Sigmoid colon (tissue), 7 donors: ENCODE results near the gene TRIP10. TPM values are rescaled to one million over a fixed set of nuclear protein-coding genes. Genes with fewer than 3 reads are reported as not detected.
"Not testable (repeated sequence)": the region's sequence is repeated elsewhere in the genome, so short reads cannot be mapped to it uniquely, and the experiment has no call there.

Experiments
- DNase-seq: peaks from one replicate; pipeline ENCODE4 v3.0.0-alpha.2; 2019
- H3K27ac ChIP-seq, 4 donors: fragments of 200-600 bp; sonication (generic); one replicate each; pipeline ENCODE4 v1.5.1; 2016 to 2019; ENCODE audit warnings: mild to moderate bottlenecking in 1 of 4
- H3K27me3 ChIP-seq, 3 donors: fragments of 200-600 bp; sonication (generic); one replicate each; pipeline ENCODE4 v1.5.1; 2019; ENCODE audit warnings: mild to moderate bottlenecking in 1 of 3
- H3K36me3 ChIP-seq, 4 donors: fragments of 200-600 bp; sonication (generic); one replicate each; pipeline ENCODE4 v1.5.1; 2016 to 2019
- H3K4me1 ChIP-seq, 4 donors: fragments of 200-600 bp; sonication (generic); one replicate each; pipeline ENCODE4 v1.5.1; 2017 to 2019
- H3K4me3 ChIP-seq, 4 donors: fragments of 200-600 bp; sonication (generic); one replicate each; pipeline ENCODE4 v1.5.1; 2017 to 2019; ENCODE audit warnings: mild to moderate bottlenecking in 2 of 4, moderate library complexity in 1 of 4
- H3K9me3 ChIP-seq, 4 donors: fragments of 200-600 bp in 3 of 4; sonication (generic) in 3 of 4; one replicate each; pipeline versions ENCODE4 v1.5.1 to v1.6.1; 2013 to 2019
- EP300 ChIP-seq, 4 donors: sonication (generic); formaldehyde crosslinking; IDR thresholded peaks; one replicate each; pipeline ENCODE4 v1.6.1; 2017; ENCODE audit warnings: antibody characterized with exemption in 4 of 4
- POLR2A ChIP-seq, 2 donors: fragments of 450-650 bp; IDR thresholded peaks; one replicate each; pipeline ENCODE4 v1.6.1; 2016; ENCODE audit warnings: antibody characterized with exemption in 2 of 2, mild to moderate bottlenecking in 2 of 2, moderate library complexity in 2 of 2
- POLR2AphosphoS5 ChIP-seq, 4 donors: sonication (generic); formaldehyde crosslinking; IDR thresholded peaks; one replicate each; pipeline ENCODE4 v1.6.1; 2017; ENCODE audit warnings: antibody characterized with exemption in 4 of 4
- WGBS, 2 donors: extraction: QIAGEN DNeasy Blood & Tissue Kit; methylation state at CpG; one replicate each; pipeline ENCODE4 v1.1.7; 2013; 5-methylcytosine and 5-hydroxymethylcytosine counted together
- intact Hi-C: fragments of 100-400 bp; cut with DNase I; formaldehyde crosslinking; loops from one replicate; pipeline ENCODE4 v1.15.1; 2023
- polyA plus RNA-seq, 3 donors: library from polyadenylated mRNA; stranded (reverse); fragments of 200-250 nt; gene quantifications; one replicate each; pipeline ENCODE4 v1.2.3, GENCODE V29; 2013
- total RNA-seq, 4 donors: library from RNA; depleted of rRNA; stranded (reverse); fragments of >200 nt; gene quantifications; one replicate each; pipeline ENCODE4 v1.1.0, GENCODE V29; 2016
- TF ChIP-seq, protein P1 (sequence below), 4 experiments: fragments of 450-650 bp in 3 of 4; fragments of 200-600 bp in 1 of 4; IDR thresholded peaks; one replicate each; pipeline ENCODE4 v1.5.1; 2016 to 2019; ENCODE audit warnings: antibody characterized with exemption in 4 of 4, mild to moderate bottlenecking in 3 of 4, moderate library complexity in 2 of 4
- donor health status: healthy with polysubstance abuse.
- donor health status: Bipolar disorder and iron deficiency.
- donor health status: healthy.

The TRIP10 gene
- total and polyA plus RNA-seq, 7 donors = 49.5 to 117 (median 76.7) TPM

DNA sequence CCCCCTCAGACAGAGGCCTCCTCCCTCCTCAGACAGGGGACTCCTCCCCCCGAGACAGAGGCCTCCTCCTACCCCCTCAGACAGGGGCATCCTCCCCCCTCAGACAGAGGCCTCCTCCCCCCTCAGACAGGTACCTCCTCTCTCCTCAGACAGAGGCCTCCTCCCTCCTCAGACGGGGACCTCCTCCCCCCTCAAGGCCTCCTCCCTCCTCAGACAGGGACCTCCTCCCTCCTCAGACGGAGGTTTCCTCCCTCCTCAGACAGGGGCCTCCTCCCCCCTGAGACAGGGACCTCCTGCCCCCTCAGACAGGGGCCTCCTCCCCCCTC lies 32.9 kb upstream of the TRIP10 start:
- no peak for DNase-seq
- Histone ChIP-seq H3K4me3 (no peak overlapping the region), H3K27ac (no peak overlapping the region), H3K4me1 (no peaks in the 10 kb centered on the region), H3K36me3 (no peaks in the 10 kb centered on the region), H3K9me3 (no peaks in the 10 kb centered on the region), H3K27me3 (peaks cover 0 to 41% (median 20%) of the 10 kb centered on the region in 3 donors)
- intact Hi-C loops = no loop called here
- TF ChIP-seq POLR2AphosphoS5 (IDR thresholded peaks at IDR 0.05) (no peak), EP300 (IDR thresholded peaks at IDR 0.05) (no peak)
- WGBS, 2 donors = 67 to 72% methylated on average over 3 of the region's 3 CpGs

DNA sequence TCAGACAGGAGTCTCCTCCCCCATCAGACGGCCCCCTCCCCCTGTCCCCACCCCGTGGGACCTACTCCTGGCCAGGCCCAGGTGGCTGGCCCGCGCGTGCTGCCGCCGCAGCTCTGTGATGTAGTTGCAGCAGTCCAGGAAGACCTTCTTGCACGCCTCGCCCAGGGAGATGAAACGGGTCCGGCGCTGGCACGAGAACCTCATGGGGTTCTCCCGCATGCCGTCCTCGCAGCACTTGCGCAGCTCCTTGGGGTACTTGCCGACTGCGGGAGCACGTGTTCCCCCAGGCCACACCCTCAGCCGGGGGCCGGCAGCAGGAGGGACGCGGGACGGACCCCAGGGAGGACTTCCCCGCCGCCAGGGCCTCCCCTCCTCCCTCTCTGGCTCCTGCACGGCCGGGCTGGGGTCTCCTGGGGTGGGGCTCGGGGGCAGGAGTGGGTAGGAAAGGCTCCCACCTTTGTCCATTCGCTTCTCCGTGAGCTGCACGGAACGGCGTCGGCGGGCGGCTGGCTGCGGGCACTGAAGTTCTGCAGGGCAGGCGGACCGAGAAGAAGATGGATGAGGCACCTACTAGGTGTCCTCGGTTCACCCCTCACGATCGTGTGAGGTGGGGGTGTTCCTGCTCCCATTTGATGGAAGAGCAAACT lies 32.3 kb upstream of the TRIP10 start:
- TF ChIP-seq, protein P1, sequence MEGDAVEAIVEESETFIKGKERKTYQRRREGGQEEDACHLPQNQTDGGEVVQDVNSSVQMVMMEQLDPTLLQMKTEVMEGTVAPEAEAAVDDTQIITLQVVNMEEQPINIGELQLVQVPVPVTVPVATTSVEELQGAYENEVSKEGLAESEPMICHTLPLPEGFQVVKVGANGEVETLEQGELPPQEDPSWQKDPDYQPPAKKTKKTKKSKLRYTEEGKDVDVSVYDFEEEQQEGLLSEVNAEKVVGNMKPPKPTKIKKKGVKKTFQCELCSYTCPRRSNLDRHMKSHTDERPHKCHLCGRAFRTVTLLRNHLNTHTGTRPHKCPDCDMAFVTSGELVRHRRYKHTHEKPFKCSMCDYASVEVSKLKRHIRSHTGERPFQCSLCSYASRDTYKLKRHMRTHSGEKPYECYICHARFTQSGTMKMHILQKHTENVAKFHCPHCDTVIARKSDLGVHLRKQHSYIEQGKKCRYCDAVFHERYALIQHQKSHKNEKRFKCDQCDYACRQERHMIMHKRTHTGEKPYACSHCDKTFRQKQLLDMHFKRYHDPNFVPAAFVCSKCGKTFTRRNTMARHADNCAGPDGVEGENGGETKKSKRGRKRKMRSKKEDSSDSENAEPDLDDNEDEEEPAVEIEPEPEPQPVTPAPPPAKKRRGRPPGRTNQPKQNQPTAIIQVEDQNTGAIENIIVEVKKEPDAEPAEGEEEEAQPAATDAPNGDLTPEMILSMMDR (IDR thresholded peaks at IDR 0.05) = no peak
- no peak for TF ChIP-seq POLR2A (IDR thresholded peaks at IDR 0.05)
- TF ChIP-seq POLR2AphosphoS5 (IDR thresholded peaks at IDR 0.05) = no peak
- no peak for TF ChIP-seq EP300 (IDR thresholded peaks at IDR 0.05)
- no peak overlapping the region for H3K27ac ChIP-seq
- no peaks in the 10 kb centered on the region for H3K36me3 ChIP-seq
- WGBS, 2 donors = 90 to 91% methylated on average over 44 of the region's 44 CpGs
- intact Hi-C loops = no loop called here
- no peaks in the 10 kb centered on the region for H3K9me3 ChIP-seq
- H3K27me3 ChIP-seq = peaks cover 0 to 43% (median 20%) of the 10 kb centered on the region in 3 donors
- DNase-seq = no peak
- no peak overlapping the region for H3K4me3 ChIP-seq
- no peaks in the 10 kb centered on the region for H3K4me1 ChIP-seq

DNA sequence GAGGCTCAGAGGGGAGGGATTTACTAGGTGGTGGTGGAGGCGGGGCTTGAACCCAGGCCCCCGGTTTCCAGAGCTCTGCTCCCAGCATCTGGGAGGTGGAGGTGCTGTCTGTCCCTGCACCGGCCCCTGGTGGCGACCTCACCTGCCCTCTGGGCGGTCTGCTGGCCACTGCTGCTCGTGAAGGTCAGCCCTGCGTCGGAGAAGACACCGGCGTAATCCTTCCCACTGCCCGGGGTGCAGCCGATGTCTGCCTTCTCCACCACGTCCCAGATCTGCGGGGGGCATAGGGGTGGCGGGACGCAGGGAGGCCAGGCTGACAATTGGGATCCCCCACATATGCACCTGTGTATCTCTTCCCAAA lies 31.8 kb upstream of the TRIP10 start:
- no peaks in the 10 kb centered on the region for H3K4me1 ChIP-seq
- no peak overlapping the region for H3K4me3 ChIP-seq
- H3K9me3 ChIP-seq = no peaks in the 10 kb centered on the region
- intact Hi-C loops = no loop called here
- 80 to 86% methylated on average over 16 of the region's 16 CpGs for WGBS, 2 donors
- H3K27me3 ChIP-seq = peaks cover 0 to 45% (median 20%) of the 10 kb centered on the region in 3 donors
- H3K36me3 ChIP-seq = no peaks in the 10 kb centered on the region
- no peak overlapping the region for H3K27ac ChIP-seq
- no peak for DNase-seq
- TF ChIP-seq POLR2A (IDR thresholded peaks at IDR 0.05) (no peak), EP300 (IDR thresholded peaks at IDR 0.05) (no peak), POLR2AphosphoS5 (IDR thresholded peaks at IDR 0.05) (no peak)
- TF ChIP-seq, protein P1 (IDR thresholded peaks at IDR 0.05) = no peak

DNA sequence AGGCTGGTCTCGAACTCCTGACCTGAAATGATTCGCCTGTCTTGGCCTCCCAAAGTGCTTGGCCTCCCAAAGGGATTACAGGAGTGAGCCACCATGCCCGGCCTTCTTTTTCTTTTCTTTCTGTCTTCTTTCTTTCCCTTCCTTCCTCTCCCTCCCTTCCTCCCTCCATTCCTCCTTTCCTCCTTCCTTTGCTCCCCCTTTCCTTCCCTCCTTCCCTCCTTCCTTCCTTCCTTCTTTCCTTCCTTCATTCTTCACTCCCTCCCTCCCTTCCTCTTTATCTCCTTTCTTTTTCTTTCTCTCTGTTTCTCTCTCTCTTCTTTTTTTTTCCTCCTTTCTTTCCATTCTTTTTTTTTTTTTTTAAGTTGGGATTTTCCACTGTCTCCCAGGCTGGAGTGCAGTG lies 31.1 kb upstream of the TRIP10 start:
- H3K4me3 ChIP-seq = no peak overlapping the region
- intact Hi-C loops = no loop called here
- no peak for DNase-seq
- H3K36me3 ChIP-seq = no peaks in the 10 kb centered on the region
- no peak overlapping the region for H3K27ac ChIP-seq
- peaks cover 0 to 52% (median 20%) of the 10 kb centered on the region in 3 donors for H3K27me3 ChIP-seq
- H3K9me3 ChIP-seq = no peaks in the 10 kb centered on the region
- 81 to 88% methylated on average over 3 of the region's 3 CpGs for WGBS, 2 donors
- H3K4me1 ChIP-seq = no peaks in the 10 kb centered on the region
- TF ChIP-seq, protein P1 (IDR thresholded peaks at IDR 0.05) = no peak
- TF ChIP-seq POLR2A (IDR thresholded peaks at IDR 0.05) (no peak), EP300 (IDR thresholded peaks at IDR 0.05) (no peak), POLR2AphosphoS5 (IDR thresholded peaks at IDR 0.05) (no peak)

DNA sequence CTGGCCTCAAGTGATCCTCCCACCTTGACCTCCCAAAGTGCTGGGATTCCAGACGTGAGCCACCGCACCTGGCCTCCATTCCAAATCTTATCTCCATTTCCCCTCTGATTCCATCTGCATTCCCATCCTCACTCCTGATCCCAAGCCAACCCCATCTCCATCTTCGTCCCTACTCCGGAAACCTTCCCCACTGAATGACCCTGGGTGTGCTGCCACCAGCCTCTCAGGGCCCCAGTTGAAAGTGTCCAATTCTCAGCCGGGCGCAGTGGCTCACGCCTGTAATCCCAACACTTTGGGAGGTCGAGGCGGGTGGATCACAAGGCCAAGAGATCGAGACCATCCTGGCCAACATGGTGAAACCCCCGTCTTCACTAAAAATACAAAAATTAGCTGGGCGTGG lies 30.6 kb upstream of the TRIP10 start:
- H3K9me3 ChIP-seq, H3K36me3 ChIP-seq, H3K4me3 ChIP-seq, H3K27ac ChIP-seq, intact Hi-C loops, DNase-seq, H3K4me1 ChIP-seq: not testable (repeated sequence)
- 90 to 92% methylated on average over 12 of the region's 12 CpGs for WGBS, 2 donors
- peaks cover 0 to 52% (median 20%) of the 10 kb centered on the region in 3 donors for H3K27me3 ChIP-seq

DNA sequence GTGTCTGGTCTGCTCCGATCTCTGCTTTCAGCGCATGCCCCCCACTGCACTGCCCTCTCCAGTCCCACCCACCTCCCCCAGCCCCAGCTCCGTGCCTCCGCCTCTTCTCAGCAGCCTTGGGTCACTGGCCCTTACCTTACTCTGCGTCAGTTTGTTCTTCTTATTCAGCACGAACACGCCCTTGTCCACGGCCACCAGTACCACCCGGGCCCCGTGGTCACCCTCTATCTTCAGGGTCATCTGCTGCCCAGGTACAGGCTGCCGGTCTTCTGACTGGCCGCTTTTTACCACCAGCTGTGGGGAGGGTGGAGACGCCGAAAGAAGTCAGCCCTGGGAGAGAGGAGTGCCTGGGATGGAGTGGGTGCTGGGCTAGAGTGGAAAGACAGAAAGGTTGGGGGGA lies 29.9 kb upstream of the TRIP10 start:
- TF ChIP-seq POLR2A (IDR thresholded peaks at IDR 0.05) = no peak
- TF ChIP-seq EP300 (IDR thresholded peaks at IDR 0.05) = no peak
- TF ChIP-seq, protein P1 (IDR thresholded peaks at IDR 0.05) = no peak
- TF ChIP-seq POLR2AphosphoS5 (IDR thresholded peaks at IDR 0.05) = no peak
- DNase-seq = no peak
- no peaks in the 10 kb centered on the region for H3K4me1 ChIP-seq
- peaks cover 0 to 52% (median 20%) of the 10 kb centered on the region in 3 donors for H3K27me3 ChIP-seq
- intact Hi-C loops = no loop called here
- WGBS, 2 donors = 50 to 56% methylated on average over 14 of the region's 14 CpGs
- no peaks in the 10 kb centered on the region for H3K36me3 ChIP-seq
- no peaks in the 10 kb centered on the region for H3K9me3 ChIP-seq
- H3K27ac ChIP-seq = no peak overlapping the region
- H3K4me3 ChIP-seq = no peak overlapping the region
